SK-MEL-5 (cell line): ENCODE results near the gene PRR7. TPM values are rescaled to one million over a fixed set of nuclear protein-coding genes. Genes with fewer than 3 reads are reported as not detected.
A peak's percentile ranks its signal among the peaks of the same experiment; 100 is the strongest.

Source experiments
- DNase-seq: peaks from one replicate; pipeline ENCODE4 v3.0.0-alpha.2; 2016; ENCODE audit warnings: low read depth, low spot score
- in situ Hi-C: cut with HindIII; loops from 2 replicates; pipeline ENCODE4 v1.10.0; 2016; ENCODE audit warnings: low sequenced_read_pairs, high pct_unique_total_duplicates, low pct_unique_long_range_greater_than_20kb
- total RNA-seq: library from RNA; depleted of rRNA; stranded (reverse); fragments of >200 nt; shearing (Covaris generic); gene quantifications from 2 replicates; pipeline ENCODE4 v1.2.3, GENCODE V29; 2014; rRNA removed

Gene PRR7
- total RNA-seq, 1 experiment from 2014 or later: 38.8 TPM

- in situ Hi-C loops: no loop called here
- DNase-seq: no peak
Measured at GRCh38 chr5:177498013-177498787, 51.6 kb downstream of the PRR7 start.

- no peak for DNase-seq
- in situ Hi-C loops: no loop called here
Measured at GRCh38 chr5:177499842-177500241, 53.2 kb downstream of the PRR7 start.

- in situ Hi-C loops: no loop called here
- peak; percentile 84 for DNase-seq
Measured at GRCh38 chr5:177500685-177501522, 54.3 kb downstream of the PRR7 start.

- DNase-seq: no peak
- in situ Hi-C loops: no loop called here
Measured at GRCh38 chr5:177501874-177502678, 55.5 kb downstream of the PRR7 start.

GRCh38 chr5:177502886-177503285 lies 56.3 kb downstream of the PRR7 start:
- no peak for DNase-seq
- in situ Hi-C loops: no loop called here

GRCh38 chr5:177503351-177504085 lies 56.9 kb downstream of the PRR7 start:
- in situ Hi-C loops: no loop called here
- DNase-seq: no peak

- in situ Hi-C loops: no loop called here
- no peak for DNase-seq
Measured at GRCh38 chr5:177504086-177505056, 57.8 kb downstream of the PRR7 start.

GRCh38 chr5:177505075-177505474 lies 58.5 kb downstream of the PRR7 start:
- in situ Hi-C loops: no loop called here
- DNase-seq: no peak

Other genes starting within 250 kb of the PRR7 start
- 11.0 and 14.9 TPM in 2 replicates for gene RAB24, start 143.1 kb upstream of the PRR7 start, total RNA-seq
- 219 and 221 TPM in 2 replicates for gene PRELID1, start 143.0 kb upstream of the PRR7 start, total RNA-seq
- gene MXD3, start 134.9 kb upstream of the PRR7 start, total RNA-seq: 1.9 and 3.6 TPM in 2 replicates
- gene LMAN2, start 95.1 kb upstream of the PRR7 start, total RNA-seq: 273 and 299 TPM in 2 replicates
- 12.3 and 15.7 TPM in 2 replicates for gene RGS14, start 88.9 kb upstream of the PRR7 start, total RNA-seq
- gene SLC34A1, start 62.4 kb upstream of the PRR7 start, total RNA-seq: 0.16 and 0.19 TPM in 2 replicates
- gene PFN3, start 46.2 kb upstream of the PRR7 start, total RNA-seq: not detected in 2 replicates
- 6.0 and 8.2 TPM in 2 replicates for gene F12, start 37.2 kb upstream of the PRR7 start, total RNA-seq
- 18.9 and 19.4 TPM in 2 replicates for gene GRK6, start 20.1 kb upstream of the PRR7 start, total RNA-seq
- gene DBN1, start 26.8 kb downstream of the PRR7 start, total RNA-seq: 41.6 and 49.0 TPM in 2 replicates
- 15.8 and 16.8 TPM in 2 replicates for gene PDLIM7, start 50.8 kb downstream of the PRR7 start, total RNA-seq
- gene DOK3, start 63.0 kb downstream of the PRR7 start, total RNA-seq: 0.98 and 2.0 TPM in 2 replicates
- gene DDX41, start 70.1 kb downstream of the PRR7 start, total RNA-seq: 131 and 145 TPM in 2 replicates
- gene FAM193B, start 107.7 kb downstream of the PRR7 start, total RNA-seq: 10.0 and 11.4 TPM in 2 replicates
- gene TMED9, start 145.4 kb downstream of the PRR7 start, total RNA-seq: 74.5 and 80.1 TPM in 2 replicates
- gene B4GALT7, start 153.3 kb downstream of the PRR7 start, total RNA-seq: 33.0 and 33.8 TPM in 2 replicates